GM13977 (cell line): ENCODE data around the gene NMRK1.

Source experiments
- DNase-seq: peaks from one replicate; pipeline ENCODE4 v3.0.0; 2012; ENCODE audit warnings: low spot score
- CTCF ChIP-seq: IDR thresholded peaks from 2 replicates; pipeline ENCODE4 v1.5.1; 2012; ENCODE audit warnings: mild to moderate bottlenecking, control low read depth; ENCODE audit not compliant: insufficient read depth; ENCODE audit errors: extremely low read depth, missing control alignments
- in situ Hi-C: fragments of 300-500 bp; cut with MboI; formaldehyde crosslinking; loops from one replicate; pipeline ENCODE4 v1.12.0; 2022; ENCODE audit warnings: low sequenced_read_pairs, low pct_unique_long_range_greater_than_20kb, mixed read lengths, inconsistent platforms; ENCODE audit not compliant: unreplicated experiment

The NMRK1 gene

GRCh38 chr9:75116306-75116705 is 28.4 kb upstream of the NMRK1 start:
- in situ Hi-C loops: no loop called here
- no peak for DNase-seq
- no peak for TF ChIP-seq CTCF

GRCh38 chr9:75112789-75113188 is 24.8 kb upstream of the NMRK1 start:
- in situ Hi-C loops: no loop called here
- no peak for TF ChIP-seq CTCF
- DNase-seq: no peak

GRCh38 chr9:75111019-75111622 is 23.2 kb upstream of the NMRK1 start:
- DNase-seq: no peak
- in situ Hi-C loops: no loop called here
- TF ChIP-seq CTCF: no peak

GRCh38 chr9:75109210-75109839 is 21.4 kb upstream of the NMRK1 start:
- TF ChIP-seq CTCF: no peak
- in situ Hi-C loops: no loop called here
- no peak for DNase-seq

- in situ Hi-C loops: no loop called here
- no peak for TF ChIP-seq CTCF
Observed at GRCh38 chr9:75108571-75108970, 20.6 kb upstream of the NMRK1 start.

GRCh38 chr9:75106857-75107256 is 18.9 kb upstream of the NMRK1 start:
- no peak for TF ChIP-seq CTCF
- in situ Hi-C loops: no loop called here
- DNase-seq: no peak

More at GRCh38 chr9:75108571-75108970, 20.6 kb upstream of the NMRK1 start:
- DNase-seq: no peak
